ENCODE results near the gene GAMT.

The GAMT gene

GRCh38 chr19:1379126-1379905, 22.0 kb downstream of the GAMT start:
- Histone ChIP-seq H3K27me3 (no peaks in the 10 kb centered on the region), H3K9ac (no peak overlapping the region), H4K20me1 (peaks cover 20% of the 10 kb centered on the region; the same call in 1 of the 2 replicates), H3K4me3 (no peak overlapping the region), H3K9me3 (no peaks in the 10 kb centered on the region), H3K4me2 (no peak overlapping the region), H3K4me1 (peaks cover 14% of the 10 kb centered on the region), H3K27ac (no peak overlapping the region), H3K36me3 (peaks cover 28% of the 10 kb centered on the region)
- no peak for TF ChIP-seq Cebpa-rat (IDR thresholded peaks at IDR 0.05)

- no peak overlapping the region for H3K4me3 ChIP-seq
- H3K9ac ChIP-seq, result no peak overlapping the region
- H3K4me1 ChIP-seq, result peaks cover 14% of the 10 kb centered on the region
- H3K27me3 ChIP-seq, result no peaks in the 10 kb centered on the region
- peaks cover 20% of the 10 kb centered on the region; the same call in 1 of the 2 replicates for H4K20me1 ChIP-seq
- peaks cover 40% of the 10 kb centered on the region for H3K36me3 ChIP-seq
- H3K4me2 ChIP-seq, result no peak overlapping the region
- no peak overlapping the region for H3K27ac ChIP-seq
- H3K9me3 ChIP-seq, result no peaks in the 10 kb centered on the region
- TF ChIP-seq Cebpa-rat (IDR thresholded peaks at IDR 0.05), result no peak
These were observed 23.2 kb downstream of the GAMT start for GRCh38 chr19:1377965-1378785.

- Histone ChIP-seq H3K4me3 (no peak overlapping the region), H3K9me3 (no peaks in the 10 kb centered on the region), H3K27me3 (no peaks in the 10 kb centered on the region), H3K36me3 (peaks cover 48% of the 10 kb centered on the region), H3K4me1 (peaks cover 14% of the 10 kb centered on the region), H3K27ac (no peak overlapping the region), H3K9ac (no peak overlapping the region), H3K4me2 (no peak overlapping the region), H4K20me1 (peaks cover 20% of the 10 kb centered on the region; the same call in 1 of the 2 replicates)
- TF ChIP-seq Cebpa-rat (IDR thresholded peaks at IDR 0.05), result no peak
These were observed 24.0 kb downstream of the GAMT start for GRCh38 chr19:1377176-1377964.

GRCh38 chr19:1376415-1376805, 24.9 kb downstream of the GAMT start:
- TF ChIP-seq Cebpa-rat (IDR thresholded peaks at IDR 0.05), result no peak
- H3K9me3 ChIP-seq, result no peaks in the 10 kb centered on the region
- peaks cover 51% of the 10 kb centered on the region for H3K36me3 ChIP-seq
- H3K4me1 ChIP-seq, result peaks cover 22% of the 10 kb centered on the region
- peaks cover 20% of the 10 kb centered on the region; the same call in 1 of the 2 replicates for H4K20me1 ChIP-seq
- H3K27ac ChIP-seq, result no peak overlapping the region
- H3K4me2 ChIP-seq, result no peak overlapping the region
- no peaks in the 10 kb centered on the region for H3K27me3 ChIP-seq
- no peak overlapping the region for H3K4me3 ChIP-seq
- no peak overlapping the region for H3K9ac ChIP-seq

- TF ChIP-seq Cebpa-rat (IDR thresholded peaks at IDR 0.05), result no peak
- no peak overlapping the region for H3K9ac ChIP-seq
- H3K27me3 ChIP-seq, result no peaks in the 10 kb centered on the region
- no peaks in the 10 kb centered on the region for H3K9me3 ChIP-seq
- peaks cover 18% of the 10 kb centered on the region; the same call in 1 of the 2 replicates for H4K20me1 ChIP-seq
- H3K4me3 ChIP-seq, result no peak overlapping the region
- H3K4me1 ChIP-seq, result peaks cover 35% of the 10 kb centered on the region
- H3K4me2 ChIP-seq, result no peak overlapping the region
- H3K27ac ChIP-seq, result no peak overlapping the region
- peaks cover 64% of the 10 kb centered on the region for H3K36me3 ChIP-seq
These were observed 27.1 kb downstream of the GAMT start for GRCh38 chr19:1374250-1374577.

- H3K4me3 ChIP-seq, result no peak overlapping the region
- peaks cover 69% of the 10 kb centered on the region for H3K36me3 ChIP-seq
- H3K9ac ChIP-seq, result 0 out of 2 replicates have a peak overlapping the region, but pooled peaks have one; percentile 7
- H3K4me2 ChIP-seq, result no peak overlapping the region
- H3K27me3 ChIP-seq, result no peaks in the 10 kb centered on the region
- peaks cover 13% of the 10 kb centered on the region; the same call in 1 of the 2 replicates for H4K20me1 ChIP-seq
- H3K4me1 ChIP-seq, result peaks cover 40% of the 10 kb centered on the region
- no peaks in the 10 kb centered on the region for H3K9me3 ChIP-seq
- no peak overlapping the region for H3K27ac ChIP-seq
- no peak for TF ChIP-seq Cebpa-rat (IDR thresholded peaks at IDR 0.05)
These were observed 27.6 kb downstream of the GAMT start for GRCh38 chr19:1373534-1374249.

- no peak for TF ChIP-seq Cebpa-rat (IDR thresholded peaks at IDR 0.05)
- H3K9ac ChIP-seq, result 0 out of 2 replicates have a peak overlapping the region, but pooled peaks have one; percentile 7
- peaks cover 66% of the 10 kb centered on the region for H3K36me3 ChIP-seq
- H3K9me3 ChIP-seq, result no peaks in the 10 kb centered on the region
- peaks cover 46% of the 10 kb centered on the region for H3K4me1 ChIP-seq
- no peak overlapping the region for H3K27ac ChIP-seq
- no peak overlapping the region for H3K4me3 ChIP-seq
- no peaks in the 10 kb centered on the region for H3K27me3 ChIP-seq
- no peak overlapping the region for H3K4me2 ChIP-seq
- peaks cover 12% of the 10 kb centered on the region; the same call in 1 of the 2 replicates for H4K20me1 ChIP-seq
These were observed 28.3 kb downstream of the GAMT start for GRCh38 chr19:1373042-1373533.

- TF ChIP-seq Cebpa-rat (IDR thresholded peaks at IDR 0.05), result peak; percentile 67; the same call in 1 of the 2 replicates
- H3K27me3 ChIP-seq, result no peaks in the 10 kb centered on the region
- peaks cover 55% of the 10 kb centered on the region for H3K36me3 ChIP-seq
These were observed 30.6 kb downstream of the GAMT start for GRCh38 chr19:1370579-1371361.

More at GRCh38 chr19:1370579-1371361, 30.6 kb downstream of the GAMT start:
- H3K4me3 ChIP-seq, result peak overlapping the region; percentile 52; the same call in 1 of the 2 replicates
- H3K27ac ChIP-seq, result peak overlapping the region; percentile 66
- H3K9ac ChIP-seq, result peak overlapping the region; percentile 56
- no peaks in the 10 kb centered on the region for H4K20me1 ChIP-seq
- H3K4me1 ChIP-seq, result peaks cover 68% of the 10 kb centered on the region
- no peaks in the 10 kb centered on the region for H3K9me3 ChIP-seq
- peak overlapping the region; percentile 99 for H3K4me2 ChIP-seq
